Measurements from ENCODE around the gene TMEM9B. TPM values are rescaled to one million over a fixed set of nuclear protein-coding genes. Genes with fewer than 3 reads are reported as not detected.

TMEM9B gene
- total RNA-seq, 1 experiment from 2014 or later: 40.0 TPM

DNA sequence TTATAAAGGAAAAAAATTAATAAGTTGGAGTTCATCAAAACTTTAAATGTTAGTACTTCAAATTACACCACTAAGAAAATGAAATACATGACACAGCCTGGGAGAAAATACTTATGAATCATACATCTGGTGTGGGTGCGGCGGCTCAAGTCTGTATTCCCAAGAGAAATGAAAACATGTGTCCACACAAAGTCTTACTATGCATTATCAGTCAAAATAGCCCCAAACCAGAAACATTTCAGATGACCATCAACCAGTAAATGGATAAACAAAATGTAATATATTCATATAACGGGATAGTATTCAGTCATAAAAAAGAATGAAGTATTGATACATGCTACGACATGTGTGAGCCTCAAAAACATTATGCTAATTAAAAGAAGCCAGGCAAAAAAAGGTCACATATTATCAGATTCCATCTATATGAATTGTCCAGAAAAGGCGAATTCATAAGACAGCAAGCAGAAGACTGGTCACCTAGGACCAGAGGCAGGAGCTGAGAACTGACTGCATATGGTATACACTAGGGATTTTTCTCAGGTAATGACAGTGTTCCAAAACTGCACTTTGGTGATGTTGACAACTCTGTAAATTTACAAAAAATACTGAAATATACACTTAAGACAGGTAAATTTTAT, 58.6 kb downstream of the TMEM9B start:
- H3K27me3 ChIP-seq (ENCODE audit: low read length): no peaks in the 10 kb centered on the region
- H3K4me2 ChIP-seq (ENCODE audit: low read depth, low read length, poor library complexity, severe bottlenecking): no peak overlapping the region
- no peak overlapping the region for H3K9ac ChIP-seq (ENCODE audit: low read length)
- H3K36me3 ChIP-seq (ENCODE audit: insufficient read depth, low read length): no peaks in the 10 kb centered on the region
- no peaks in the 10 kb centered on the region for H3K9me3 ChIP-seq (ENCODE audit: low read length)
- H3K9me2 ChIP-seq (replicated peaks; ENCODE audit: insufficient read depth, low read length): no peaks in the 10 kb centered on the region
- no peaks in the 10 kb centered on the region for H3K79me2 ChIP-seq (ENCODE audit: low read length)
- H2AFZ ChIP-seq (ENCODE audit: low read length): no peak overlapping the region
- no peak overlapping the region for H3K4me3 ChIP-seq (ENCODE audit: low read length)
- H3K27ac ChIP-seq (ENCODE audit: low read length): no peak overlapping the region
- no peaks in the 10 kb centered on the region for H4K20me1 ChIP-seq (ENCODE audit: insufficient read depth, low read depth, low read length)
- peak; percentile 36 for DNase-seq
- H3K4me1 ChIP-seq (ENCODE audit: low read length): peaks cover 12% of the 10 kb centered on the region

DNA sequence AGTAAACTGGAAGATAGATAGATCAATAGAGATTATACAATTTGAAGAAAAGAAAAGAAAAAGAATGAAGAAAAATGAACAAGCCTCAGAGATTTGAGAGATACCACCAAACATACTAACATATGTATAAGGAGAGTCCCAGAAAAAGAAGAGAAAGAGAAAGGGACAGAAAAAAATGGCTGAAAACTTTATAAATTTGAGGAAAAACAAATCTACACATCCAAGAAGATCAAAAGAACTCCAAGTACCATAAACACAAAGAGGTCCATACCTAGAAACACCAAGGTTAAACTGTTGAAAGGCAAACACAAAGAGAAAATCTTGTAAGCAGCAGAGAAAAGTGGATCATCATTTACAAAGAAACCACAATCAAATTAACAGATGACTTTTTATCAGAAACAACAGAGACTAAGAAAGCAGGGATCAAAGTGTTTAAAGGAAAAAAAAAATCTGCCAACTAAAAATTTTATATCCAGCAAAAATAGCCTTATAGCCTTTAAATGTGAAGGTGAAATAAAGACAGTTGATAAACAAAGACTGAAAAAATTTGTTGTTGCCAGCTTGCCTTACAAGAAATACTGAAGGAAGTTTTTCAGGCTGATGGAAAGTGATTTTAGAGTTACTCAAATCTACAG, 65.0 kb downstream of the TMEM9B start:
- no peak overlapping the region for H3K9ac ChIP-seq (ENCODE audit: low read length)
- no peak overlapping the region for H3K27ac ChIP-seq (ENCODE audit: low read length)
- no peaks in the 10 kb centered on the region for H3K27me3 ChIP-seq (ENCODE audit: low read length)
- no peaks in the 10 kb centered on the region for H3K9me2 ChIP-seq (replicated peaks; ENCODE audit: insufficient read depth, low read length)
- DNase-seq: peak; percentile 20
- H3K9me3 ChIP-seq (ENCODE audit: low read length): peaks cover 11% of the 10 kb centered on the region
- no peak overlapping the region for H3K4me3 ChIP-seq (ENCODE audit: low read length)
- no peaks in the 10 kb centered on the region for H3K36me3 ChIP-seq (ENCODE audit: insufficient read depth, low read length)
- no peaks in the 10 kb centered on the region for H4K20me1 ChIP-seq (ENCODE audit: insufficient read depth, low read depth, low read length)
- H3K79me2 ChIP-seq (ENCODE audit: low read length): no peaks in the 10 kb centered on the region
- no peak overlapping the region for H2AFZ ChIP-seq (ENCODE audit: low read length)
- no peaks in the 10 kb centered on the region for H3K4me1 ChIP-seq (ENCODE audit: low read length)
- no peak overlapping the region for H3K4me2 ChIP-seq (ENCODE audit: low read depth, low read length, poor library complexity, severe bottlenecking)

Small RNA genes lying within 50 kb of the gene (small RNA-seq; reads per million reads assigned to genes)
- not detected for gene RF00019

Other genes starting within 250 kb of the TMEM9B start
- gene AKIP1, start 53.3 kb downstream of the TMEM9B start, total RNA-seq (2014; rRNA removed; shearing (Covaris generic); ENCODE audit: low replicate concordance): 15.1 and 16.1 TPM in 2 replicates
- not detected in 2 replicates for gene C11orf16, start 31.5 kb downstream of the TMEM9B start, total RNA-seq (2014; rRNA removed; shearing (Covaris generic); ENCODE audit: low replicate concordance)
- gene ASCL3, start 21.4 kb downstream of the TMEM9B start, total RNA-seq (2014; rRNA removed; shearing (Covaris generic); ENCODE audit: low replicate concordance): not detected in 2 replicates
- not detected in 2 replicates for gene NRIP3, start 39.6 kb upstream of the TMEM9B start, total RNA-seq (2014; rRNA removed; shearing (Covaris generic); ENCODE audit: low replicate concordance)
- 6.8 TPM in 1 of 2 replicates, not detected in the other for gene SCUBE2, start 127.2 kb upstream of the TMEM9B start, total RNA-seq (2014; rRNA removed; shearing (Covaris generic); ENCODE audit: low replicate concordance)